Karpas-422 (cell line): Measurements from ENCODE around the gene MYO5A. TPM values are rescaled to one million over a fixed set of nuclear protein-coding genes. Genes with fewer than 3 reads are reported as not detected.
A peak's percentile ranks its signal among the peaks of the same experiment; 100 is the strongest.

Experiments used
- DNase-seq: peaks from one replicate; pipeline ENCODE4 v3.0.0-alpha.2; 2015
- H2AFZ ChIP-seq: fragments of 200-600 bp; sonication (generic); 2 replicates; pipeline ENCODE4 v1.6.1; 2014; ENCODE audit warnings: antibody characterized with exemption, low read length, mixed read lengths
- H3K27ac ChIP-seq: fragments of 200-600 bp; sonication (generic); 2 replicates; pipeline ENCODE4 v1.5.1; 2014; ENCODE audit warnings: mild to moderate bottlenecking, low read length, moderate library complexity
- H3K27me3 ChIP-seq: fragments of 200-600 bp; sonication (generic); 2 replicates; pipeline ENCODE4 v1.6.1; 2014; ENCODE audit warnings: low read length, mixed read lengths
- H3K36me3 ChIP-seq: fragments of 200-600 bp; sonication (generic); 2 replicates; pipeline ENCODE4 v1.6.1; 2014; ENCODE audit warnings: low read length, mixed read lengths; ENCODE audit not compliant: insufficient read depth
- H3K4me1 ChIP-seq: fragments of 200-600 bp; sonication (generic); 2 replicates; pipeline ENCODE4 v1.6.1; 2014; ENCODE audit warnings: mild to moderate bottlenecking, low read length, mixed read lengths
- H3K4me2 ChIP-seq: fragments of 200-600 bp; sonication (generic); 2 replicates; pipeline ENCODE4 v1.6.1; 2014; ENCODE audit warnings: low read length, low read depth, mild to moderate bottlenecking; ENCODE audit not compliant: poor library complexity, severe bottlenecking
- H3K4me3 ChIP-seq: fragments of 200-600 bp; sonication (generic); 2 replicates; pipeline ENCODE4 v1.5.1; 2014; ENCODE audit warnings: mild to moderate bottlenecking, antibody characterized with exemption, low read length, mixed read lengths
- H3K79me2 ChIP-seq: fragments of 200-600 bp; sonication (generic); 2 replicates; pipeline ENCODE4 v1.6.1; 2014; ENCODE audit warnings: mild to moderate bottlenecking, low read length, mixed read lengths
- H3K9ac ChIP-seq: fragments of 200-600 bp; sonication (generic); 2 replicates; pipeline ENCODE4 v1.6.0; 2014; ENCODE audit warnings: low read length
- H3K9me2 ChIP-seq: fragments of 200-600 bp; sonication (generic), shearing (Covaris generic); replicated peaks from 2 replicates; pipeline ENCODE4 v1.6.0; 2014; ENCODE audit warnings: mild to moderate bottlenecking, low read length, moderate library complexity; ENCODE audit not compliant: insufficient read depth
- H3K9me3 ChIP-seq: fragments of 300-700, 200-600 bp; sonication (generic); 2 replicates; pipeline ENCODE4 v1.6.1; 2014; ENCODE audit warnings: low read length, mixed read lengths
- H4K20me1 ChIP-seq: fragments of 200-600 bp; sonication (generic); 2 replicates; pipeline ENCODE4 v1.6.1; 2014; ENCODE audit warnings: mild to moderate bottlenecking, antibody characterized with exemption, low read length, low read depth; ENCODE audit not compliant: insufficient read depth
- total RNA-seq: library from RNA; depleted of rRNA; stranded (reverse); fragments of >200 nt; shearing (Covaris generic); gene quantifications from 2 replicates; pipeline ENCODE4 v1.2.3, GENCODE V29; 2014; ENCODE audit warnings: low replicate concordance

Gene MYO5A
- total RNA-seq, 1 experiment from 2014 or later, result 34.8 TPM

- H3K9ac ChIP-seq, result peak overlapping the region; percentile 87
Observed at GRCh38 chr15:52529940-52530339, 1.3 kb upstream of the MYO5A start.

GRCh38 chr15:52529341-52529924 is 753 bp upstream of the MYO5A start:
- Histone ChIP-seq H4K20me1 (peaks cover 5% of the 10 kb centered on the region; the same call in 1 of the 2 replicates), H3K4me2 (peak overlapping the region; percentile 98), H3K9me3 (no peaks in the 10 kb centered on the region), H3K79me2 (peaks cover 39% of the 10 kb centered on the region), H3K36me3 (no peaks in the 10 kb centered on the region), H3K27me3 (no peaks in the 10 kb centered on the region), H3K27ac (peak overlapping the region; percentile 65), H3K4me1 (peaks cover 31% of the 10 kb centered on the region), H3K9ac (peak overlapping the region; percentile 87), H3K9me2 (no peaks in the 10 kb centered on the region), H3K4me3 (peak overlapping the region; percentile 96), H2AFZ (peak overlapping the region; percentile 92)
- DNase-seq, result peak; percentile 69

More at GRCh38 chr15:52529940-52530339, 1.3 kb upstream of the MYO5A start:
- no peaks in the 10 kb centered on the region for H3K9me3 ChIP-seq
- no peaks in the 10 kb centered on the region for H3K36me3 ChIP-seq
- peaks cover 31% of the 10 kb centered on the region for H3K4me1 ChIP-seq
- no peaks in the 10 kb centered on the region for H3K27me3 ChIP-seq
- H3K9me2 ChIP-seq, result no peaks in the 10 kb centered on the region
- no peak overlapping the region for H3K27ac ChIP-seq
- H3K79me2 ChIP-seq, result peaks cover 34% of the 10 kb centered on the region
- H4K20me1 ChIP-seq, result peaks cover 5% of the 10 kb centered on the region; the same call in 1 of the 2 replicates
- no peak for DNase-seq
- peak overlapping the region; percentile 96 for H3K4me3 ChIP-seq
- H3K4me2 ChIP-seq, result peak overlapping the region; percentile 98
- peak overlapping the region; percentile 92; the same call in 1 of the 2 replicates for H2AFZ ChIP-seq

DNA sequence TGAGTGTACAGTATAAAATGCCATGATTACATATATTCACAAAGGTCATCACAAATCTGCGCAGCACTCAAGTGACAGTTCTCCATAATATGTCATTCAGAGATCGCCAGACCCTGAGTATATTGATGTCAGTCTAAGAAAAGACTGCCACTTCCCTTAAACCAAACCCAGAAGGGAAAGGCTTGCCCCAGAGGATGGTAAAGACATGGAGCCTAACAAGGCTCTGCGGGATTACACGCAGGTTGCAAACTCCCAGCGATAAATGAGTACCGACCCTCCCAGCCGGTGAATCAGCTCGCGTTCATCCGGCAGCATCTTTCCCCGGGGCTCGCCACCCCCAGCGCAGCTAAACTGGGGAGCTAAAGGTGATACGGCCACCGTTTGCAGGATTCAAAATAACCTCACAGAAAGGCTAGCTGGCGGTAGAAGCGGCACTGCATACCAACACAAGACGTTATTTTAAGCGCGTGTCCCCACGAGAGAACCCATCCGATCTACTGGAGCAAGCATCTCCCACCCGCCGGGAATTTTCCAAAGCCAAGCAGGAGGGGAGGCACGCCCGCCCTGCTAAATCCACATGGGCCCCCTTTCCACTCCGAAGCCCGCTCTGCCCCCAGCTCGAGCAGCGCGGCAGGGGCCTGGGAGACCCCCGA is 643 bp downstream of the MYO5A start:
- H3K4me1 ChIP-seq, result peaks cover 35% of the 10 kb centered on the region
- no peaks in the 10 kb centered on the region for H3K27me3 ChIP-seq
- no peaks in the 10 kb centered on the region for H3K9me3 ChIP-seq
- H3K27ac ChIP-seq, result peak overlapping the region; percentile 69
- no peaks in the 10 kb centered on the region for H3K36me3 ChIP-seq
- H2AFZ ChIP-seq, result peak overlapping the region; percentile 42; the same call in 1 of the 2 replicates
- peak overlapping the region; percentile 96 for H3K4me3 ChIP-seq
- H3K4me2 ChIP-seq, result peak overlapping the region; percentile 76
- peak overlapping the region; percentile 87 for H3K9ac ChIP-seq
- peaks cover 12% of the 10 kb centered on the region; the same call in 1 of the 2 replicates for H4K20me1 ChIP-seq
- no peaks in the 10 kb centered on the region for H3K9me2 ChIP-seq
- peak; percentile 73 for DNase-seq
- peaks cover 52% of the 10 kb centered on the region for H3K79me2 ChIP-seq

DNA sequence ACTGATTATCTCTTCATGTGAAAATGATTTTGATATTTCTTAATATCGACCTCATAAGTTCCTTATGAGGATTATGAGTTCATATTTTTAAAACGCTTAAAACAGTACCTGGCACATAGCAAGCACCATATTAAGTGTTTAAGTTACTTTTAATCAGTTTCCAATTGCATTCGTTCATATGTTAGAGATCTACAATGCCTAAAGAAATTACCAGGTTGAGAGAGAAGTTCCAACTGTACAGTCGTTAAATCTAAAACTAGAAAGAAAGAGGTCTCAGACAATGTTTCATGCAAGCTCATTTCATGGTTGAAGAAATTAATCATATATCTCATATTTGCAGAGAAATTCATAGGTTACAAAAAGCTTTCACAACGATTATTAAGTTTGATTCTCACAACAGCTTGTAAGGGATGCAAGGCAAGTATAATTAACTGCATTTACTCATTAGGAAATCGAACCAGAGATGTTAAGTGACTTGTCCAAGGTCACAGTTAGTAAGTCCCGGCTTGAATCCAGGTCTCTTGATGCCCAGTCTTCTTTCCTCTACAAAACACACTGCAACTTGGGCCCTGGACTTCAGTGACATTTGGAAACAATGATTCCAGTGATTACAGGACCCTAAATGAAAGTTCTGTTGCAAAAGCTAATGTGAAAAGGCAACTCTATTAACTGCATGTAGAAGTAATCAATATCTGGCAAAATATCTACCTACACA is 1.3 kb downstream of the MYO5A start:
- Histone ChIP-seq H3K4me1 (peaks cover 37% of the 10 kb centered on the region), H3K4me2 (peak overlapping the region; percentile 76), H4K20me1 (peaks cover 12% of the 10 kb centered on the region; the same call in 1 of the 2 replicates), H3K36me3 (no peaks in the 10 kb centered on the region), H3K27ac (no peak overlapping the region), H3K9me2 (no peaks in the 10 kb centered on the region), H3K4me3 (peak overlapping the region; percentile 96), H2AFZ (no peak overlapping the region), H3K9ac (peak overlapping the region; percentile 87), H3K79me2 (peaks cover 59% of the 10 kb centered on the region), H3K9me3 (no peaks in the 10 kb centered on the region), H3K27me3 (no peaks in the 10 kb centered on the region)
- no peak for DNase-seq

DNA sequence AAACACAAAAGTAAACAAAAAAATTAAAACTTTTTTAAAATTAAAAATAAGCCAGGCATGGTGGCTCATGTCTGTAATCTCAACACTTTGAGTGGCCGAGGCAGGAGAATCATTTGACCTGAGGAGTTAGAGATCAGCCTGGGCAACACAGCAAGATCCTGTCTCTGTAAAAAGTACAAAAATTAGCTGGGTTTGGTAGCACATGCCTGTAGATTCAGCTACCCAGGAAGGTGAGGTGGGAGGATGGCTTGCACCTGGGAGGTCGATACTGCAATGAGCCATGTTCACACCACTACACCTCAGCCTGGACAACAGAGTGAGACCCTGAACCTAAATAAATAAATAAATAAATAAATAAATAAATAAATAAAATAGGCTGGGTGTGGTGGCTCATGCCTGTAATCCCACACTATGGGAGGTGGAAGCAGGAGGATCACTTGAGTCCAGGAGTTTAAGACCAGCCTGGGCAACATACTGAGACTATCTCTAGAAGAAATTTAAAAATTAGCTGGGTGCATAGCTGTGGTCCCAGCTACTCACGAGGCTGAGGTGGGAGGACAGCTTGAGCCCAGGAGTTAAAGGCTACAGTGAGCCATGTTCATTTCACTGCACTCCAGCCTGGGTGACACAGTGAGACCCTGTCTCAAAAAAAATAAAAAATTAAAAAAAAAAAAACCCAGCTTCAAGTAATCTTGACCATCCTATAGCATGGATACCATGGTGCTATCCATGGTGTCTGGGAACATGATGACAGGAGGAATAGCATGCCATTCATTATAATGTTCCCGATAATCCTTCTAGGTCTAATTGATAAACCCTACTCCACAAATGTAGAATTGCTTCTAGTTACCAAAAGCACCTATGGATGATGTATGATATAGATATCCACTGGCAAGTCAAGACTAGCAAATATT is 4.2 kb downstream of the MYO5A start:
- DNase-seq, result no peak
- Histone ChIP-seq H3K27ac (no peak overlapping the region), H3K79me2 (peaks cover 87% of the 10 kb centered on the region), H3K4me1 (peaks cover 43% of the 10 kb centered on the region), H3K36me3 (no peaks in the 10 kb centered on the region), H3K4me2 (no peak overlapping the region), H3K27me3 (no peaks in the 10 kb centered on the region), H2AFZ (no peak overlapping the region), H3K9me2 (no peaks in the 10 kb centered on the region), H3K9ac (no peak overlapping the region), H3K4me3 (no peak overlapping the region), H4K20me1 (peaks cover 12% of the 10 kb centered on the region; the same call in 1 of the 2 replicates), H3K9me3 (no peaks in the 10 kb centered on the region)

GRCh38 chr15:52523647-52524046 is 5.0 kb downstream of the MYO5A start:
- Histone ChIP-seq H3K27ac (no peak overlapping the region), H3K27me3 (no peaks in the 10 kb centered on the region), H3K79me2 (peaks cover 94% of the 10 kb centered on the region), H4K20me1 (peaks cover 12% of the 10 kb centered on the region; the same call in 1 of the 2 replicates), H3K4me3 (no peak overlapping the region), H3K9me3 (no peaks in the 10 kb centered on the region), H3K9me2 (no peaks in the 10 kb centered on the region), H3K4me2 (no peak overlapping the region), H2AFZ (no peak overlapping the region), H3K4me1 (peaks cover 45% of the 10 kb centered on the region), H3K36me3 (no peaks in the 10 kb centered on the region), H3K9ac (no peak overlapping the region)
- no peak for DNase-seq

GRCh38 chr15:52523192-52523591 is 5.5 kb downstream of the MYO5A start:
- Histone ChIP-seq H3K9me2 (no peaks in the 10 kb centered on the region), H2AFZ (no peak overlapping the region), H3K4me3 (no peak overlapping the region), H3K27me3 (no peaks in the 10 kb centered on the region), H3K36me3 (no peaks in the 10 kb centered on the region), H3K4me2 (no peak overlapping the region), H3K27ac (no peak overlapping the region), H3K9ac (no peak overlapping the region), H3K9me3 (no peaks in the 10 kb centered on the region), H4K20me1 (peaks cover 12% of the 10 kb centered on the region; the same call in 1 of the 2 replicates), H3K4me1 (peaks cover 48% of the 10 kb centered on the region), H3K79me2 (peaks cover 96% of the 10 kb centered on the region)
- DNase-seq, result no peak
